ENCODE results near the gene MAP4.
"Not testable (repeated sequence)": the region's sequence is repeated elsewhere in the genome, so short reads cannot be mapped to it uniquely, and the experiment has no call there.

Gene MAP4

DNA sequence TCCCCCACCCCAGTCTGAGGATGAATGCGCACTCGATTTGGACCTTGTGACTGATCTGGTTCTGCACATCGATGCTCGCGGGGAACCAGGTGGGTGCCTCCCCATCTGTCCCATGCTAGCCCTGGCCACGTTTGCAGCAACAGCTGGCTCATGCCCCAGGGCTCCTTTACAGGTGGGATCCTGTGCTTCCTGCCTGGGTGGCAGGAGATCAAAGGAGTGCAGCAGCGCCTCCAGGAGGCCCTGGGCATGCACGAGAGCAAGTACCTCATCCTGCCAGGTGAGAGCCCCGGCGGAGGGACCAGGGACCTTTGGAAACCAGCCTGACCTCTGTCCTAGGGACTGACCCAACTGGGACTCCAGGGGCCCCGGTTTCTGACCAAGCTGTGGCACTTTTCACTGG lies 169.0 kb downstream of the MAP4 start:
- TF ChIP-seq, protein P1, sequence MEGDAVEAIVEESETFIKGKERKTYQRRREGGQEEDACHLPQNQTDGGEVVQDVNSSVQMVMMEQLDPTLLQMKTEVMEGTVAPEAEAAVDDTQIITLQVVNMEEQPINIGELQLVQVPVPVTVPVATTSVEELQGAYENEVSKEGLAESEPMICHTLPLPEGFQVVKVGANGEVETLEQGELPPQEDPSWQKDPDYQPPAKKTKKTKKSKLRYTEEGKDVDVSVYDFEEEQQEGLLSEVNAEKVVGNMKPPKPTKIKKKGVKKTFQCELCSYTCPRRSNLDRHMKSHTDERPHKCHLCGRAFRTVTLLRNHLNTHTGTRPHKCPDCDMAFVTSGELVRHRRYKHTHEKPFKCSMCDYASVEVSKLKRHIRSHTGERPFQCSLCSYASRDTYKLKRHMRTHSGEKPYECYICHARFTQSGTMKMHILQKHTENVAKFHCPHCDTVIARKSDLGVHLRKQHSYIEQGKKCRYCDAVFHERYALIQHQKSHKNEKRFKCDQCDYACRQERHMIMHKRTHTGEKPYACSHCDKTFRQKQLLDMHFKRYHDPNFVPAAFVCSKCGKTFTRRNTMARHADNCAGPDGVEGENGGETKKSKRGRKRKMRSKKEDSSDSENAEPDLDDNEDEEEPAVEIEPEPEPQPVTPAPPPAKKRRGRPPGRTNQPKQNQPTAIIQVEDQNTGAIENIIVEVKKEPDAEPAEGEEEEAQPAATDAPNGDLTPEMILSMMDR (IDR thresholded peaks at IDR 0.05; ENCODE audit: borderline replicate concordance, insufficient read depth, low read depth, low read length): no peak
- no peak overlapping the region for H3K4me3 ChIP-seq (ENCODE audit: low read depth, low read length)

DNA sequence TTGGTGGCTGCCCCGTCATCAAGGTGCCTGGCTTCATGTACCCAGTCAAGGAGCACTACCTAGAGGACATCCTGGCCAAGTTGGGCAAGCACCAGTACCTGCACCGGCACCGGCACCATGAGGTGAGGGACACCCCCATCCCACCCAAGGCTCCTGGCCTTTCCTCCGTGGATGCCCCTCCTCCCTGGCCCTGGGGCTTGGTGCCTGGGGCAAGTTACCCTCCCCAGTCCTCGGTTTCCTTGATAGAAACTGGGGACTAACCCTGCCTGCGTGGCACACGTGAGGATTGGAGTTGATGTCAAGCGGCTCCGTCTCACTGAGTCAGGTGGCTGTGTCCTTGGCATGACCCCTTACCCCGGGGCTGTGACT lies 169.4 kb downstream of the MAP4 start:
- TF ChIP-seq, protein P1 (IDR thresholded peaks at IDR 0.05; ENCODE audit: borderline replicate concordance, insufficient read depth, low read depth, low read length): no peak
- H3K4me3 ChIP-seq (ENCODE audit: low read depth, low read length): no peak overlapping the region

DNA sequence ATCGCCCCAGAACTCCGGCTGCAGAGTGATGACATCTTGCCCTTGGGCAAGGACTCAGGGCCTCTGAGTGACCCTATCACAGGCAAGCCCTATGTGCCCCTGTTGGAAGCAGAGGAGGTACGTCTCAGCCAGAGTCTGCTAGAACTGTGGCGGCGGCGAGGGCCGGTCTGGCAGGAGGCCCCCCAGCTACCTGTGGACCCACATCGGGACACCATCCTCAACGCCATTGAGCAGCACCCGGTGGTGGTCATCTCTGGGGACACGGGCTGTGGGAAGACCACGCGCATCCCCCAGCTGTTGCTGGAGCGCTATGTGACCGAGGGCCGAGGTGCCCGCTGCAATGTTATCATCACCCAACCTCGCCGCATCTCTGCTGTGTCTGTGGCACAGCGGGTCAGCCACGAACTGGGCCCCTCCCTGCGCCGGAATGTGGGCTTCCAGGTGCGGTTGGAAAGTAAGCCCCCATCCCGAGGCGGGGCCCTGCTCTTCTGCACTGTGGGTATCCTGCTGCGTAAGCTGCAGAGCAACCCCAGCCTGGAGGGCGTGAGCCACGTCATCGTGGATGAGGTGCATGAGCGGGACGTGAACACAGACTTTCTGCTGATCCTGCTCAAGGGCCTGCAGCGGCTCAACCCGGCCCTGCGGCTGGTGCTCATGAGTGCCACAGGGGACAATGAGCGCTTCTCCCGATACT lies 169.9 kb downstream of the MAP4 start:
- H3K4me3 ChIP-seq (ENCODE audit: low read depth, low read length): no peak overlapping the region
- TF ChIP-seq, protein P1 (IDR thresholded peaks at IDR 0.05; ENCODE audit: borderline replicate concordance, insufficient read depth, low read depth, low read length): no peak

DNA sequence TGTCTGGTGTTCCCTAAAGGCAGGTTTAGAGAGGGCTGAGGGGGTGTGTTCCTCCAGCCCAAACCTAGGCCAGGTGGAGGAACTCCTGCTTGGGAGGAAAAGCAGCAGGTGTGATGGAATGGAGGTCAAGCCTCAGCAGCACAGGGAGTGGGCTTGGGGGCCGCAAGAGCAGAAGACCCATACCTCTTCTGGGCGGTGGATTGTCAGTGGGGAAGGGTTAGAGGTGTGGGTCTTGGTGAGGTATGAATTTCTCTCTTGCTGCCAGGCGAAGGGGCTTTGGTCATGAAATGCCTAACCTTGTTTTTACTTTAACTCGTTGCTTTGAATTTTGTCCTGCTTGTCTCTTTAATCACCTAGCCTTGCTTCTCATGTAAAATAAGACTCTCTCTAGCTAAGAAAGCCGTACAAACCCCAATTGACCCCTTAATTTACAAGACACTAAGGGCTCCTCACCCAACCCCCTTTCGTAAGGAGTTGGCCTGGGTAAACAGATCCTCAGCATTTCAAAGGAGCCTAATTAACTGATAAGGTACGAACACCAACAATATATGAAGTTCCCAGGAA lies 174.3 kb downstream of the MAP4 start:
- H3K4me3 ChIP-seq (ENCODE audit: low read depth, low read length): no peak overlapping the region
- TF ChIP-seq, protein P1 (IDR thresholded peaks at IDR 0.05; ENCODE audit: borderline replicate concordance, insufficient read depth, low read depth, low read length): no peak

DNA sequence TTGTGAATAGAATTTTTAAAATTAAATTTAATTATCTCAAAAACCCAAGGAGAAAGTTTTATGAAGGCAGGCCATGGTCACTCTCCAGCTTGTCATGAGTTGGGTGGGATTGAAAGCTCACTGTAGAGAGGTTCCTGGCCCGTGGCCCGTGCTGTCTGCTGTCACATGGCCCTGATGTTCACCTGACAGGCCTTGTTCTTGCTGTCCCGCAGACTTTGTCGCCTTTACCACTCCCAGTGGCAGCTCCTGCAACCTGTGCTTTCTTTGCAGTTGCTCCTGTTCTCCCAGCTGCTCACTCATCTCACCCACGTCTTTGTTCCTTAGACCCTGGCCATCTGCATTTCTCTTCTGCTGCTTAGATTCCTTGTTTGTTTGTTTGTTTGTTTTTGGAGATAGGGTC lies 177.7 kb downstream of the MAP4 start:
- H3K4me3 ChIP-seq (ENCODE audit: low read depth, low read length): no peak overlapping the region
- TF ChIP-seq, protein P1 (IDR thresholded peaks at IDR 0.05; ENCODE audit: borderline replicate concordance, insufficient read depth, low read depth, low read length): no peak

DNA sequence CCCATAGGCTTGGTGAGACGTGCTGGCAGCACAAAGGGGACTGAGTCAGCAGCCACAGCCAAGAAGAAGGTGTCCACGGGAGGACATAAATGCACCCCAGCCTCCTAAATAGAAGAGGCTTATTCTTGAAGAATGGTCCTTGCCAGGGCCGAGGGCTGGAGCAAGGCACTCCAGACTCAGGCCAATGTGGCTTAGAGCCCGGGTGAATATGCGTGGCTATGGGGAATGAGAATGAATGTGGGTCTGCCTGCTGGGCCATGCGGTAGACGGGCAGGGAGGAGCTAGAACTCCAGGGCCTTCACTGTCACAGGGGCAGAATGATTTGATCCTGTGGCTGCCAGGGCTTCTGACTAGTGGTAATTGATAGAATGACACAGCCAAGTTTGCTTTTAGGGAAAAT lies 179.2 kb downstream of the MAP4 start:
- TF ChIP-seq, protein P1 (IDR thresholded peaks at IDR 0.05; ENCODE audit: borderline replicate concordance, insufficient read depth, low read depth, low read length): no peak
- H3K4me3 ChIP-seq (ENCODE audit: low read depth, low read length): no peak overlapping the region

DNA sequence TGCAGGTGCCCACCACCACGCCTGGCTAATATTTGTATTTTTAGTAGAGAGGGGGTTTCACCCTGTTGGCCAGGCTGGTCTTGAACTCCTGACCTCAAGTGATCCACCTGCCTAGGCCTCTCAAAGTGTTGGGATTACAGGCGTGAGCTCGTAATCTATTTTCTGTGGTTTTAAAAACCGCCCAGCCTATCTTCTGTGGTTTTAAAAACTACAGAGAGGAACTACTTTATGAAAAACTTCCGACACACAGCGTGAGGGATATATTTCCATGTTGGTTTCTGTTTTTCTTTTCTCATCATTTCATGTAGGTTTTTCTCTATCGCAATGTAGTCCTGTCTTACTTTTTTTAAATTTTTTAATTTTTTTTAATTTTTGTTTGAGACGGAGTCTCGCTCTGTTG lies 186.7 kb downstream of the MAP4 start:
- H3K4me3 ChIP-seq (ENCODE audit: low read depth, low read length): not testable (repeated sequence)
